HG02588 (cell line): ENCODE results near the gene MAP1B.

Experiments used
- ATAC-seq: cut with Tn5 transposase; IDR thresholded peaks from one replicate; pipeline ENCODE4 v1.9.1; 2021; ENCODE audit warnings: mild to moderate bottlenecking, moderate library complexity; ENCODE audit not compliant: unreplicated experiment

Gene MAP1B

DNA sequence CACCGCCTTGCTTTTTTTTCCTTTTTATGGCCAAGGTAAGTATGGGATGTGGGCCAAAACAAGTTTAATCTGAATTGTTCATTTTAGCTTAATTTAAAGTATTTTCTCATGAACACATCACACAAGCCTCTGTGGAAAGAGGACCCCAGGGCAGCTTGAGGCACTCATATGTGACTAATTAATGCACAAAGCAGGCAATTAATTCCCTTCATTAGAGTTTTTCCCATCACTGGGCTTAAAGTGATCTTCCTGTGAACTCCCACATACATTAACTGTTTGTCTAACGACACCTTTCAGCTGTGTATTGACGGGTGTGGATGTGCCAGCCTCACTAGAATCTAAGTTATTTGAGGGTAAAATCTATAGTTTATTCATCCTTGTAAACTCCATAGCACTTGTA is 109.5 kb downstream of the MAP1B start:
- ATAC-seq: no peak

DNA sequence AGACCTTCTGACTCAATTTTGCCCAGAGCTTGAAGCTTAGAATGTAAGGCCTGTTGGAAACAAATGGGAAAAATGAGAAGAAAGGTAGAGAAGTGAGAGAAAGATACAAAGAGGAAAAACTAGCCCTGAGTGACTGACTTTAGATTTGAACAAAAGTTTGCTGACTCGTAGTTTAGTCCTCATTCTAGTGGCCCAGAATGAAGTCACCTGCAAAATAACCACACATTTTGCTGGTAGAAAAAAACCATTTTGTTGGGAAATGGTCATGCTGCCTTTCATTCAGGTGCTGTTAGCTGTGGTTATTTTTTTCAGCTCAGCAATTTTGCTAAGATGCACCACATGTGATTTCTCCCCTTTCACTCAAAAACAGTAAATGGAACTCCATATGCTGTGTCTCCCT is 113.8 kb downstream of the MAP1B start:
- ATAC-seq: no peak

DNA sequence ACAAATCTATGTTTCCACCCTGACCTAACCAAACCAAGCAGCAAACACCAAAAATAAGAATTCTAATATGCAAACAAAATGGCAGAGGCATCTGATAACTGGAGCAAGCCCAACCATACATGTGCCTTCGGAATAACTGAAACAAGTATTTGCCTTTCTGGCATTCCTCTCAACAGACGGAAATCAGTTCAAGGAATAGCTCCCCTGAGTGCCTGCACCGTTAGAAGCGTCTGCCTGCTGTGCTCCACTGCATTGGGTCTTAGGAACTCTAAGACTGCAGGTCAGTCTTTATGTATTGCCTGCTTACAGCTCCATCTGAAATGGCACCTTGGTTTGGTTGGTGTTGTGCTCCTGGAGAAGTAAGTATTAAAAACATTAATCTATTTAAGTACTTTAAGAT is 114.3 kb downstream of the MAP1B start:
- ATAC-seq: no peak

DNA sequence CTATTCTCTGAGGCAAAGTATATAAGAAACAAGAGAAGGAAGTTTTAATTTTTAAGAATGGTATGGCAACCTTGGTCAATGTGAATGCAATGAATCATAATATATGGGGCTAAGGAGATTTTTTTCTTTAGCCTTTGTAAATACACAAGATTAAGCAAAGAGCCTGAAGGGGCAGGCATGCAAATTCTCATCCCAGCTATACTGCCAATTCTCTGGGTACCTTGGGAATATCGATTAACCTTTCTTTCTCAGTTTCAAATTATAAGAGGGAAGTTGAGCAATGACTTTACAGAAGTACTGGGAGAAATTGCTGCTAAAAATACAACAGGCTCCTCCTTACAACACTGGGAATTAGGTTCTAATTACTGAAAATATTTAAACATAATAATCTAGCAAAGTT is 115.2 kb downstream of the MAP1B start:
- ATAC-seq: no peak

DNA sequence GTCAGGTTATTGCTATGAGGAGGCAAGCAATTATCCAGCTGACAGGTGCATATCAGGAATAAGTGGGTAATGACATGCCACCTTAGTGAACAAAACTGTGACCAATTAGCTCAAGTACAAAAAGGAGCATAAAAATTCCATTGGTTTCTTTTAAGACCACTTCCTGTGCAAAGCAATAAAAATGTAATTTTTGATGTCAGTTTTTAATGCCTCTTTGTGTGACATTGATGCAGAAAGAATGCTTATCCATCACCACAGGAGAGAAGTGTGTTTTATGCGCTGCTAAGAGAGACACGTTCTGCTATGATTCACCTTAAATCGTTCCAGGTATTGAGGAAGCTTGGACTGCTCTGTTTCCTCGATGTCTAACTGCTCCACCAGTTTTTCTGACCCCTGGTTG is 116.1 kb downstream of the MAP1B start:
- ATAC-seq: no peak

DNA sequence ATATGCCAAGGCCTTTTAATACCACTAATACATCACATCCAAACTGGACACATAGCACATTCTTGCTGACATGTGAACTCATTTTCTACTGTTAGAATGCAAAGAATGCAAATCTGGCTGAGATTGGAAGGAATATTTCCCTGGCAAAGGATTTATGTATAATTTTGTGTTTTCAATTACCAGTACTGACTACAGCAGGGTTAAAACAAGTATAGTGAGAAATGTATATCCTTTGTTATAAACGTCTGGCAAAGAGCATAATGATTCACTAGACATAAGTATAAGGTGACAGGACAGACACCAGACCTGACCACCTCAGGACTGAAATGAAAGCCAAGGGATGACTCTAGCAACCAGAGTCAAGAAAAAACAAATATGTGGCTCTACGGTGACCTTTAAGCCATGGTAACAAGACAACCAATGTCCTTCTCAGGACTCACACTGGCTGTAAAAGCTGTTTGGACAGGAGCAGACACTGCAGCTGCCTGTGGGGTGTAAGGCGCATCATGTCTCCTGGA is 117.7 kb downstream of the MAP1B start:
- no peak for ATAC-seq

DNA sequence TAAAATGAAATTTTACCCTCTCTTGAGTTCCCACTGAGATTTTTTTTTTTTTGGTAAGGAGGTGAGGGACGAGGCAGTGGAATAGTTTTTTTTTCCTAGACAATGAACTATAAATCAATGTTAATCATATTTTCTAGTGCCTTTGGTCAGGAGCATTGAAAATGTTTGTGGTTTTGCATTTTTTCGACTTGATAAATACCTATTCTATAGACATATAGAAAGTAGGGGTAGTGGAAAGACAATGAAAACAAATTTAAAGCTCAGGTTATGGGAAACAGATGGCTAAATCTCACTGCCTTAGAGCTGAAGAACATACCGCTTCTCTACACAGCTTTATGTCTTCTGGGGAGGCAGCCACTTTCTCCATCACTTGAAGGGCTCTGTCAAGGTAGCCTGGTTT is 118.5 kb downstream of the MAP1B start:
- ATAC-seq: no peak

DNA sequence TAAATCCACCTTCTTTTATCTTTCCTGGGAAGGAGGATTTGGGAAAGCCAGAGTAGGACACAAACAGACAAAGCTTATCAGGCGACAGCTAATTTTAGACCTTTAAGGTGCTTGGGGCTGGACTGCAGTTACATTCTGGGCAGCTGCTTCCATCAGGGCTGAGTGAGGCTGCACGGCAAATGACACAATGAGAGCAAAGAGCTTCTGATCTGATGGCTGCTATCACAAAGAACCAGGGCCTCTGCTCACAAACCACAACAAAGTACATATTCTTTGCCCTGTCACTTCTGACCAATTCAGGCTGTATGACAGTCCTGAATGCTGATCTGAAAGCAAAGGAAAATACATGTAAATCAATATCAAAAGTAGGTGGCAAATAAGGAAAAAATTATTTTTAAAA is 119.7 kb downstream of the MAP1B start:
- no peak for ATAC-seq

DNA sequence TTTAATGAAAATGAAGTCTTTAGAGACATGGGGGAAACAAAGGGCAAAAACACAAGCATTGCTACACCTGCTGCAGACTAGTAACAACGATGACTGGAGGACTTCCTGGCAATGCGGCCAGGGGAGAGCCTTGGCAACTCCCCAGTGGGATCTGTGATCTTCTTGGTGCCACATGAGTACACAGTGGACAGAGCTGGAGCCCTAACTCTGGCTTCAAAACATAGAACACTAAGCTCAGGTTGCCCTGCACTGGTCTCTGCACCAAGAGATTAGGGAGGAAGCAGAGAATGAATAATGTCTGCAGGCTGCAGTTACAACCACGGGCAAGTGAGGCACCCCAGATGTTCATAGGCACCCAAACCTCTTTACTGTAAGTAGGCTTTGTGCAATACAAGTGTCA is 121.7 kb downstream of the MAP1B start:
- ATAC-seq: no peak

DNA sequence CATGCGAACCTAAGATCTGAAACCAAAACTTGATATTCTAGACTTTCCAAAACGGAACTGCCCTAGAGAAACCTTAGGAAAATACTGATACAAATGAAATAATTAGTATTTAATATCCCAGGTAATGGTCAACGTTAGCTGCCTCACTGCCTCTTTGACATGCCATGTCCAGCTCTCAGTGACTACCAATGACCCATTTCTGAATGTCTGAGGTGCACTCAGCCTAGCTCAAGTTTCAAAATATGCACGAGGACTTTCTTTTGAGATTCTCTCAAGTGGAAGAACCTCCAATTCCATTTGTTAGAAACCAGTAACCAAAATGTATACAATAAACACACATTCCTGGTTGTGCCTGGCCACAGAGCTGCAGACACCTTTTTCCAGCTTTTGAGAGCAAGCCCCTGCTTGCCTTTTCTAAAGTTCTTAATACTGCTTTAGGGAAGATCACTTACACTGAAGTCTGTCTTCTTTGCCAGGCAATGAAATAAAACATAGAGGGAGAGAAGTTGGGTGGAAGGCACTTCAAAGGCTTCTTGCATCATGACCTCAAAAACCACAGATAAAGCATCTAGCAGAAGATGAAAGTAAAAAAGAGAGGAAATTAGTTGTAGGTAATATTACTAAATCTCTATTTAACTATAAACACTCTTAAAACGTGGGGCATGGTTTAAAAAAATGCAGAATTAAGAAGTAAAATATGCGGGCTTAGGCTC is 124.9 kb downstream of the MAP1B start:
- ATAC-seq: no peak

DNA sequence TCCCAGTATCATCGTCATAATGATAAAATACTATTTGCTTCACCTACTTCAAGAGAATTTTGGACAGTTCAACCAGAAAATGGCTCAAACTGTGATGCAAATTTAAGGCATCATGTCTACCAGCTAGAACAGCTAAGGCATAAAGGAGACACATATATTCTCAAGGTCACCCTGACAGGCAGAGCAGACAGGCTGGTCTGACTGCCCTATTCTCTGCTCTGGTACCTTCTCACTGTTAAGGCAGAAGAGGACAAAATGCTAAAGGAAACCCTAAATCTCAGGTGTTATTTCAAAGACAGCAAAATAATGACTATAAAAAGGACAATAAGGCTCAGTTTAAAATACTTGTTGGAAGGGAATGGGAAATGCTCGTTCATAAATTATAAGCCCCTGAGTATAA is 125.6 kb downstream of the MAP1B start:
- no peak for ATAC-seq

DNA sequence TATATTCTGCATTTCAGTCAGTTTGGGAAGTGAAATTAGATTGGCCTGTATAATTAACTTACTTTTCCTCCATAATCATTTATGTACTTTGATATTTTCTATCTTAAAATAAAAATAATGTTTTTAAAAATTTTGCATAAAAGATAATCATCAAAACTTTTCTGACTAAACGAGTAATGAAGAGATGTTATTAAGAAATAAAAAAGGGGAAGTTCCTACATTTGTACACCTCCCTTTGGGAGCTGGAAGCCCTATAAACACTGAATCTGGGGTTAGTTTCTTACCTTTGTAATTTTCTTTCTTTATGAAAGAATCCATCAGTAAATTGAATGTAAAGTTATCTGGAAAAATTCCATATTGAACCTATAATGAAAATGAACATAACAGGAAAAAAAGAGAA is 126.6 kb downstream of the MAP1B start:
- ATAC-seq: no peak

DNA sequence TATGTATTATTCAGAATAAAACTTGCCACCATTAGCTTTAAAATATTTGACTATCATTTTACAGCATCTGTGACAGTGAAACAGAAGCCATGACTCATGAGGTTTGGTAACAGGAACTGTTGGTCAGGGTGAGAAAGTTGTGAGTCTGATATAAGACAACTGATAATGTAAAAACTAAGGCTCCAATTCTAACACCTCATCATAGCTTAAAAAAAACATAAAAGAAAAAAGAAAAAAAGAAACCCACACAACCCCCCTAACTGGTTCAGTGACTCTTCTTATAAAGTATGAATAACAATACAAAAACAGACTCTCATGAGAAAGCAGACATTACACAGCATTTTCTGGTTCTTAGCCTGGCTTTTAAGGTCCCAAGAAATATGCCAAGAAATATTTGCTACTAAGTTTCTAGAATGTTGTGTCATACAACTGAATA is 127.0 kb downstream of the MAP1B start:
- ATAC-seq: no peak

DNA sequence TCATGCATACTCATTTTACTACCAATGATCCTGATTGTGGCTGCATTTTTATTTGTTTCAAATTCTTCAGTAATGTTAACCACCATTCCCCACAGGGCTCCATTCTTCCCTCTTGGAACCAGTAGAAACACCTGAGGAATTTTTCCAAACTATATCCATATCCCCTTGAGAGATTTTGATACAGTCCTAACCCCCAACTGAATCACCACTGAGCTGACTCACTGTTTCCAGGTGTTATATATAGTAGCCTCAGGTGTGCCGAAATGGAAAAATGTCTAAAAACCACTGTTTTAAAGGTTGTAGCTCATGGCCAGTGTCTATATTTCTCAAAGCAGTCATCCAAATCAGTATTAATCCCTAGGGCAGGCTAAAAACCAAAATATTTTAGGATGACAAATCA is 127.6 kb downstream of the MAP1B start:
- no peak for ATAC-seq

DNA sequence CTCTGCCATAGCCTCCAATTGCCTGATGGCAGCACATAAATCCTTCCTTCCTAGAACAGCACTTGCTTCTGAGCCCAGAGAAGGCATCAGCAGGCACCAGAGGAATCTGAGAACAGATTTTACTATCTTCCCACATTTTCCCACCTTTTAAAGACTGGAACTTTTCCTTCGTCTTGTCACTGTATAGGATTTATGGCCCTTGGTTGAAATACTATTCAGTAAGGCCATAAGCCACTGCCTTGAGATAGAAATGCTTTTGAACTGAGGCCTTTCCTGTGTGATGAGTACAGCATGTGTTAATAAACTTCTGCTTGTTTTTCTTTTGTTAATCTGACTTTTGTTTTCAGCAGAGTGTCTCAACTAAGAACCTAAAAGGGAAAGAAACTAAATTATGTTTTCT is 128.4 kb downstream of the MAP1B start:
- no peak for ATAC-seq

DNA sequence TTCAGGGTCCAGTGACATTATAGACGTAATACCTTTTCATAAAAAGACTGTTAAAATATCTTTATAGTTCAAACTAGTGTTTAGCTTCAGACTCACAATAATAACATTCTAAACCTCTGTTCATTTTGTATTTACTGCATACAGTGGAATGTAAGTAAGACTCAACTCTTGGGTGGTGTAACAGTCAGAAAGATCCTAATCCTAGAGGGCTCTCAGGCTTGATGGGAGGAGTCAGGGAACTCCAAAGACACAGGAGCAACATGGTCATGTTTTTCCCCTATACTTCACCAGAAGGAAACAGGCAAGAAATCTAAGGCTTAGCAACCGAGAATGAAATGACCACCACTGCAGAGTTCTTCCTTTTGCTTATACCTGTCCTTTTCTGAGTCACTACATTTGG is 130.1 kb downstream of the MAP1B start:
- ATAC-seq: no peak

DNA sequence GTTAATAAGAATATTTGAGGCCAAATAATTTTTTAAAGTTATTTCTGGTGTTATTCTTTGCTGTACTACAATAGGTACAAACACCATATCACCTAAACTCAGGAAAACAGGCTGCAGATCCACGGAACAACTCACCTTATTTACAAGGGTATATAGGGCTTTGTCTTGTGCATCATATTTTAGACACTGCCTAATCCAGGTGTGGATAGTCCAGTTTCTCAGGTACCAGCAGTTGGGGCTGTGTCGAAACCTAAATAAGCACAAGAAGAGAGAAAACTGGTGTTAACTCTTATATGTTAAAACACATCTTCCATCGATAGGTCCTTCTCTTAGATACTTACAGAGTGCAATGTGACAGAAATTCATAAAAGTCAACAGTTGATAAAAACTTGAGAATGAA is 130.6 kb downstream of the MAP1B start:
- no peak for ATAC-seq

DNA sequence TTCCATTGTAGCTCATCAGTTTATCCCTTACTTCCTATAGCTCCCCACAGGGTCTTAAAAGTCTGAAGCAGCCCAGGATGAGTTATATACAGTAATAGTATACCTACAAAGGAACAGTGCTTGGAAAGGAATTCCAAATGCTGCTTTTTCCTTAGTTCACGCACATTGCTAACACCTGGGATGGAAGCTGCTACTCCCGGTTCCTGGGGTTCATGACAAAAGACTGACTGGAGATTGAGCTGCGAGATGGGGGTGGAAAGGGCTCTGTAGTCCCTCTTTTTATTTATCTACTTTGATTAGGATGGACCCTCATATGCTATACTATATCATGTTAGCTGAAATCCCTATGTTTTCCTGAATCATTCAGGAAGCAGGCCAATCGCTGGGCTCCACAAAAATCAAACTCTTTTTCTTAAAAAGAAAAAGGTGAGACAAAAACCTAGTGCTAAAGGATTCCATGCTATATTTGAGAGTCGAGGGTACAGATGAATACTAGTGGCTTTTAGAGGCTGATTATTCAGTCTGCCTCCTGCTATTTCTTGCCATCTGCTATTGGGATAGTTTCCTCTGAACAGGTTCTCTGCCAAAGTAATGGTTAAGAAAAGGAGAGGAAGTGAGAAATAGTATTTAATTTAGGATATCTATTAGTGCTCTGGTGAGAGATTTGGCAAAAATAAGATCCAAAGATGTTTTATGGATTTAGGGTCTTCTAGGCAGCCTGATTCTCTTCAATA is 131.6 kb downstream of the MAP1B start:
- ATAC-seq: no peak

DNA sequence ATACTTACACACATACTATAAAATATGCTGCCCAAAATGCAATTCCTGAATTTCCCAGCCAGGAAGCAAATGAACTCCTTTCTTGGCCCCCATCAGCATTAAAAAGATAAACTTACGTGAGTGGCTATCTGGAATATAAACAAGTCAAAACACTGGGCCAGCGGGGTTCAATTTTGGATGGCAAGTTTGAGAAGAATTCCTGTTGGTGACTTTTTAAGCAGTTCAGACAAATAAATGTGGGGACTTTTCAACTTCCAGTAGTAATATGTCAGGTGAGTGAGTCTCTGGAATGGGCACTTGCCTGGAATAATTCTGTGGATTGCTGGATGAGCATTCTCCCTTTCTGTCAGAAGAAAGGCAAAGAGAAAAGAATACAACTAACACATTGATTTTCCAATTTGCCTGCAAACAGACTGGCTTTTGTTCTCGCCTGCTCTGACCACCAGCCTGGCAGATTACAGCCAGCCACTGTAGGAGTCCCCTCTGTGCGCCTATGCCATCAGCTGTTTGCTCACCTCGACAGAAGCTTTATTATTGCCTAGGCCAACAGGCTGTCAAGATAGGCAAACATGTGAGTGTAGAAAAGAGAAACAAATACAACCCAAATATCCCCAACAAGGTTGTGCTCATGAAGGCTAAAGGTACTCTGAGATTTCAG is 134.2 kb downstream of the MAP1B start:
- no peak for ATAC-seq

DNA sequence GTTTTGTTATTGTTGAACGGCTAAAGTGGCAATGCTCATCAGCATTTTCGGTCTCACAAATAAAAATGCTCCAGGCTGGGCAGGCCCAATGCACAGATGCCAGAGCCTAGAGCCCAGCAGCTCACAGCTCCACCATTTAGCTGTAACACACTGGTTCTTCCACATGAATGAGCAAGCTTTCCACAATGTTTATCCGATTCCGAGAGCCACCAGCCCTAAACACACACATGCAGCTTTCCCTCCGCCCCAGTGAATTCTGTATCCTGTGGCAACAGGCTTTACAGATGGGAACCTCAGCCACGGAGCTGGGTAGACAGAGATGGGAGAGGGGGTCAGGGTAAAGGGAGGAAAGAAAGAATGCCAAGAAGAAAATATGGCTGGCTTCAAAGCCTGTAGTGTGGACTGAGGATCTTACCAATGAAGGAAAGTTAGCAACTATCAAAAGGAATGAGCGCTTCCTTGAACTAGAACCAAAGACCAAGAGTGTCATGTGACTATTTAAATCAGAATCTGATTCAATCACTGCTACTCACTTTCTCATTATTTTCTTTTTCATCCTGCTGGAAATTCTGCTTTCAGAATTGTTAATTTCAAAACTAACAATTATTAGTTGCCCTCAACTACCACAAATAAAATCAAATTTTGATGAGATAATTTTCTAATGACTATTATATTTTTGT is 135.7 kb downstream of the MAP1B start:
- ATAC-seq: no peak

DNA sequence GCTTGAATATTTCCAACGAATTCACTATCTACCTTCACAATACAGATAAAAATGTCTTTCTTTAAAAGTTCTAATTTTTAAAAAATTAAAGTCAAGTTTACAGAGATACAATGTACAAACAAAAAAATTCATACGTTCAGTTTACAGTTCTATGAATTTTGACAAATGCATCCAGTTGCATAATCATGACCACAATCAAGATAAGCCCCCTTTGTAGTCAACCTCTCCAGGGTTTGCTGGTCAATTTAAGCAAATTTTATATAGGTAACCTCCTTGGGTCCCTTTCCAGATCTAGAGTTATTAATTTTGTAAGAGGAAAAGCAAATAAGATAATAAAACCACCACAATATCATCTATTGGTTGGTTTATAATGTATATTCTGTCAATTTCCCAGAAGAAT is 136.4 kb downstream of the MAP1B start:
- ATAC-seq: no peak
